NCI-H2227 (cell line): ENCODE measurements around the gene SPNS1.
"Not testable (repeated sequence)": the region's sequence is repeated elsewhere in the genome, so short reads cannot be mapped to it uniquely, and the experiment has no call there.

Experiments
- DNase-seq: peaks from one replicate; lab custom pipeline; 2025; ENCODE audit not compliant: unreplicated experiment; lab: John Stamatoyannopoulos, UW

SPNS1 gene

GRCh38 chr16:28989363-28989762 lies 14.8 kb downstream of the SPNS1 start:
- no peak for DNase-seq

GRCh38 chr16:28990375-28991040 lies 15.9 kb downstream of the SPNS1 start:
- no peak for DNase-seq

GRCh38 chr16:28991687-28992086 lies 17.1 kb downstream of the SPNS1 start:
- DNase-seq: no peak

GRCh38 chr16:28992496-28992895 lies 17.9 kb downstream of the SPNS1 start:
- no peak for DNase-seq

GRCh38 chr16:28998837-28999236 lies 24.3 kb downstream of the SPNS1 start:
- DNase-seq: no peak

- no peak for DNase-seq
Measured at GRCh38 chr16:28999577-28999976, 25.0 kb downstream of the SPNS1 start.

- DNase-seq: no peak
Measured at GRCh38 chr16:29000019-29000418, 25.4 kb downstream of the SPNS1 start.

- not testable (repeated sequence) for DNase-seq
Measured at GRCh38 chr16:29004496-29005139, 30.0 kb downstream of the SPNS1 start.

- no peak for DNase-seq
Measured at GRCh38 chr16:29007730-29008593, 33.4 kb downstream of the SPNS1 start.

- DNase-seq: no peak
Measured at GRCh38 chr16:29009050-29009837, 34.7 kb downstream of the SPNS1 start.

GRCh38 chr16:29009838-29010166 lies 35.2 kb downstream of the SPNS1 start:
- no peak for DNase-seq

GRCh38 chr16:29011112-29011511 lies 36.5 kb downstream of the SPNS1 start:
- DNase-seq: no peak

- DNase-seq: no peak
Measured at GRCh38 chr16:29011851-29012250, 37.3 kb downstream of the SPNS1 start.

GRCh38 chr16:29012913-29013553 lies 38.5 kb downstream of the SPNS1 start:
- DNase-seq: no peak

GRCh38 chr16:29014561-29015069 lies 40.0 kb downstream of the SPNS1 start:
- no peak for DNase-seq

- no peak for DNase-seq
Measured at GRCh38 chr16:29022196-29022595, 47.6 kb downstream of the SPNS1 start.

GRCh38 chr16:29023279-29024277 lies 49.0 kb downstream of the SPNS1 start:
- DNase-seq: no peak

GRCh38 chr16:29024278-29024677 lies 49.7 kb downstream of the SPNS1 start:
- DNase-seq: no peak

GRCh38 chr16:29025218-29025617 lies 50.6 kb downstream of the SPNS1 start:
- DNase-seq: no peak
